Activated CD8-positive, alpha-beta T cell treated with anti-CD3 and anti-CD28 coated beads, Interleukin-2, amount 10 ng/mL, durations not matched to agents 7 days and 5 days (primary cell): ENCODE data around the gene SHISA5. TPM values are rescaled to one million over a fixed set of nuclear protein-coding genes. Genes with fewer than 3 reads are reported as not detected.
"Not testable (repeated sequence)": the region's sequence is repeated elsewhere in the genome, so short reads cannot be mapped to it uniquely, and the experiment has no call there.

Source experiments
- ATAC-seq: fragments of 150-1000 bp; cut with Tn5 transposase; one replicate; pipeline ENCODE4 v1.10.0; 2021; ENCODE audit warnings: moderate library complexity
- CTCF ChIA-PET: fragments of 350-600 bp; sonication (Branson Sonifier 250); formaldehyde crosslinking; loops from one replicate; lab custom pipeline; 2021; ENCODE audit warnings: antibody characterized with exemption; lab: Charles Lee
- POLR2A ChIA-PET: fragments of 350-600 bp; sonication (Branson Sonifier 250); formaldehyde crosslinking; loops from one replicate; lab custom pipeline; 2021; ENCODE audit warnings: antibody characterized with exemption; lab: Charles Lee
- DNase-seq: peaks from one replicate; pipeline ENCODE4 v3.0.0-alpha.2; 2020
- H3K27ac Mint-ChIP-seq: one replicate; pipeline ENCODE4 v1.8.0; 2021; ENCODE audit warnings: mild to moderate bottlenecking, mixed read lengths
- H3K27me3 Mint-ChIP-seq: one replicate; pipeline ENCODE4 v1.8.0; 2021; ENCODE audit warnings: low read depth, mixed read lengths
- H3K36me3 Mint-ChIP-seq: one replicate; pipeline ENCODE4 v1.8.0; 2021; ENCODE audit warnings: low read depth, mixed read lengths
- H3K4me1 Mint-ChIP-seq: one replicate; pipeline ENCODE4 v1.8.0; 2021; ENCODE audit warnings: low read depth, mixed read lengths
- H3K4me3 Mint-ChIP-seq: one replicate; pipeline ENCODE4 v1.8.0; 2021; ENCODE audit warnings: mild to moderate bottlenecking, mixed read lengths
- H3K9me3 Mint-ChIP-seq: one replicate; pipeline ENCODE4 v1.8.0; 2022; ENCODE audit warnings: mixed read lengths; ENCODE audit not compliant: insufficient read depth
- total RNA-seq, 2 experiments: library from RNA; stranded (reverse); gene quantifications; one replicate each; pipeline ENCODE4 v1.2.3, GENCODE V29; 2021

SHISA5 gene
- total RNA-seq, 2 experiments from 2014 or later: 195 to 201 TPM

GRCh38 chr3:48538451-48538850 is 34.5 kb upstream of the SHISA5 start:
- ChIA-PET CTCF (no interaction called here), POLR2A (interaction anchor here (0.6 kb wide), 1 partner anchor 46 kb away, joined by 3 read pairs; no protein-coding TSS in a partner anchor)
- peaks cover 8% of the 10 kb centered on the region for H3K4me1 Mint-ChIP-seq
- H3K4me3 Mint-ChIP-seq: no peak overlapping the region
- no peak overlapping the region for H3K27ac Mint-ChIP-seq
- DNase-seq (no peak), ATAC-seq (no peak)
- no peaks in the 10 kb centered on the region for H3K27me3 Mint-ChIP-seq
- no peaks in the 10 kb centered on the region for H3K9me3 Mint-ChIP-seq
- peaks cover 45% of the 10 kb centered on the region for H3K36me3 Mint-ChIP-seq

GRCh38 chr3:48536785-48537184 is 32.8 kb upstream of the SHISA5 start:
- no peak for ATAC-seq

GRCh38 chr3:48536116-48536515 is 32.1 kb upstream of the SHISA5 start:
- Mint-ChIP-seq H3K4me1 (peaks cover 10% of the 10 kb centered on the region), H3K36me3 (peaks cover 50% of the 10 kb centered on the region), H3K27ac (no peak overlapping the region), H3K9me3 (no peaks in the 10 kb centered on the region), H3K27me3 (no peaks in the 10 kb centered on the region), H3K4me3 (no peak overlapping the region)
- ATAC-seq (no peak), DNase-seq (no peak)
- POLR2A ChIA-PET: interaction anchor here (1.2 kb wide), 1 partner anchor 57 kb away, joined by 3 read pairs; no protein-coding TSS in a partner anchor
- CTCF ChIA-PET: interaction anchor here (1.7 kb wide), 1 partner anchor 13 kb away, joined by 6 read pairs; no protein-coding TSS in a partner anchor

More at GRCh38 chr3:48536785-48537184, 32.8 kb upstream of the SHISA5 start:
- Mint-ChIP-seq H3K27ac (no peak overlapping the region), H3K4me3 (no peak overlapping the region), H3K36me3 (peaks cover 48% of the 10 kb centered on the region), H3K9me3 (no peaks in the 10 kb centered on the region), H3K27me3 (no peaks in the 10 kb centered on the region), H3K4me1 (peaks cover 10% of the 10 kb centered on the region)
- ChIA-PET CTCF (interaction anchor here (0.9 to 1.7 kb wide), 2 partner anchors 12 to 101 kb away, joined by 3 to 6 read pairs; no protein-coding TSS in a partner anchor), POLR2A (interaction anchor here (1.2 kb wide), 1 partner anchor 58 kb away, joined by 3 read pairs; no protein-coding TSS in a partner anchor)
- DNase-seq: no peak

DNA sequence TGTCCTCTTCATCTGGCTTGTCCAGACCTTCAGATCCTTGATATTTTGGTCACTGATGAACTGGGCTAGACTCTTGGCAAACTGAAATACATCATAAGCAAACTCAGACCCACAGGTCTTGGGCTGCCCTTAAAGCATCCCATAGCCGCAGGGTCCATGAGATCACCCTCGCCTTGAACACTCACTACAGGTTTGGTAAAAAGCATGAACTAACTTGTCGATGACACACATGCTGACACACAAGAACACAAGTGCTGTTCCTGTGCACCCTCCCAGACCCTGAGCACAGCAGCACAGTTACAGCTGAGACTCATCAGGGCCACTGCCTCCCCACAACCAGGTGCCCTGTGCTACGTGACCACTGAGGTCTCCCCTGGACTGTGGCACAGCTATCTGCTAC is 31.6 kb upstream of the SHISA5 start:
- no peaks in the 10 kb centered on the region for H3K27me3 Mint-ChIP-seq
- H3K4me1 Mint-ChIP-seq: peaks cover 10% of the 10 kb centered on the region
- ATAC-seq (no peak), DNase-seq (no peak)
- no peak overlapping the region for H3K4me3 Mint-ChIP-seq
- H3K9me3 Mint-ChIP-seq: no peaks in the 10 kb centered on the region
- CTCF ChIA-PET: interaction anchor here (1.0 to 1.7 kb wide), 2 partner anchors 13 to 20 kb away, joined by 3 to 6 read pairs; no protein-coding TSS in a partner anchor
- H3K27ac Mint-ChIP-seq: no peak overlapping the region
- POLR2A ChIA-PET: no interaction called here
- peaks cover 51% of the 10 kb centered on the region for H3K36me3 Mint-ChIP-seq

DNA sequence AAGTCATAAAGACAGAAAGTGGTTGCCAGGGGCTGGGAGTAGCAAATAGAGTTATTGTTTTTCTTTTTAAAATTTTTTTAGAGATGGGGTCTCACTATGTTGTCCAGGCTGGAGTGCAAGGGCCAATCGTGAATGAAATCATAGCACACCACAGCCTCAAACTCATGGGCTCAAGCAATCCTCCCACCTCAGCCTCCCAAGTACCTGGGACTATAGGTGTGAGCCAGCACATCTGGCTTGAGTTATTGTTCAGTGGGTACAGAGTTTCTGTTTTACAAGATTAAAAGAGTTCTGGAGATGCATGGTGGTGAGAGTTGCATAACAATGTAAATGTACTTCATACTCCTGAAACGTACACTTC is 29.0 kb upstream of the SHISA5 start:
- H3K36me3 Mint-ChIP-seq: peaks cover 54% of the 10 kb centered on the region

GRCh38 chr3:48532271-48532976 is 28.4 kb upstream of the SHISA5 start:
- no peaks in the 10 kb centered on the region for H3K27me3 Mint-ChIP-seq
- POLR2A ChIA-PET: no interaction called here

More for the DNA sequence above, 29.0 kb upstream of the SHISA5 start:
- CTCF ChIA-PET: interaction anchor here (1.0 to 5.9 kb wide), 5 partner anchors 16 to 97 kb away, joined by 3 to 33 read pairs (median 4); no protein-coding TSS in a partner anchor
- Mint-ChIP-seq H3K4me3 (no peak overlapping the region), H3K27ac (no peak overlapping the region), H3K27me3 (no peaks in the 10 kb centered on the region), H3K4me1 (peaks cover 10% of the 10 kb centered on the region), H3K9me3 (no peaks in the 10 kb centered on the region)
- POLR2A ChIA-PET: no interaction called here
- DNase-seq (no peak), ATAC-seq (no peak)

GRCh38 chr3:48530701-48531100 is 26.7 kb upstream of the SHISA5 start:
- Mint-ChIP-seq H3K4me1 (peaks cover 10% of the 10 kb centered on the region), H3K36me3 (peaks cover 52% of the 10 kb centered on the region)
- DNase-seq, H3K27ac Mint-ChIP-seq, H3K9me3 Mint-ChIP-seq, H3K27me3 Mint-ChIP-seq, H3K4me3 Mint-ChIP-seq, POLR2A ChIA-PET, ATAC-seq: not testable (repeated sequence)
- CTCF ChIA-PET: interaction anchor here (1.2 to 5.9 kb wide), 2 partner anchors 16 to 95 kb away, joined by 3 to 33 read pairs; no protein-coding TSS in a partner anchor

More at GRCh38 chr3:48532271-48532976, 28.4 kb upstream of the SHISA5 start:
- H3K4me3 Mint-ChIP-seq: no peak overlapping the region
- H3K36me3 Mint-ChIP-seq: peaks cover 55% of the 10 kb centered on the region
- ATAC-seq (no peak), DNase-seq (no peak)
- peaks cover 10% of the 10 kb centered on the region for H3K4me1 Mint-ChIP-seq
- H3K27ac Mint-ChIP-seq: no peak overlapping the region
- H3K9me3 Mint-ChIP-seq: no peaks in the 10 kb centered on the region
- CTCF ChIA-PET: interaction anchor here (1.0 to 5.9 kb wide), 3 partner anchors 17 to 96 kb away, joined by 4 to 33 read pairs (median 6); no protein-coding TSS in a partner anchor

DNA sequence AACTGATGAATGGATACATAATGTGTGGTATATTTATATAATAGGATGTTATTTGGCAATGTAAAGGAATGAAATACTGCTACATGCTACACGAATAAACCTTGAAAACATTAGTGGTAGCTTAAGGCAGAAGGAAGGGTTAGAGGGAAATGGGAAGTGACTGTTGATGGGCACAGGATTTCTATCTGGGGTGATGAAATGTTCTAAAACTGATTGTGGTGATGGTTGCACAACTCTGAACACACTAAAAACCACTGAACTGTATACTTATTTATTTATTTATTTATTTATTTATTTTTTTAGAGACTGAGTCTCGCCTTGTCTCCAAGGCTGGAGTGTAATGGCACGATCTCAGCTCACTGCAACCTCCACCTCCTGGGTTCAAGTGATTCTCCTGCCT is 24.8 kb upstream of the SHISA5 start:
- ChIA-PET POLR2A (no interaction called here), CTCF (interaction anchor here (0.6 to 5.9 kb wide), 6 partner anchors 9 to 93 kb away, joined by 3 to 33 read pairs (median 4); no protein-coding TSS in a partner anchor)
- DNase-seq (no peak), ATAC-seq (no peak)
- Mint-ChIP-seq H3K9me3 (no peaks in the 10 kb centered on the region), H3K27me3 (no peaks in the 10 kb centered on the region), H3K4me3 (no peak overlapping the region), H3K4me1 (peaks cover 6% of the 10 kb centered on the region), H3K27ac (no peak overlapping the region), H3K36me3 (peaks cover 43% of the 10 kb centered on the region)

GRCh38 chr3:48528048-48528447 is 24.1 kb upstream of the SHISA5 start:
- no peak overlapping the region for H3K27ac Mint-ChIP-seq
- H3K9me3 Mint-ChIP-seq: no peaks in the 10 kb centered on the region
- H3K27me3 Mint-ChIP-seq: no peaks in the 10 kb centered on the region
- no peak overlapping the region for H3K4me3 Mint-ChIP-seq
- peaks cover 4% of the 10 kb centered on the region for H3K4me1 Mint-ChIP-seq
- H3K36me3 Mint-ChIP-seq: peaks cover 42% of the 10 kb centered on the region
- no peak for ATAC-seq
- POLR2A ChIA-PET: no interaction called here
- no peak for DNase-seq
- CTCF ChIA-PET: interaction anchor here (0.6 to 5.9 kb wide), 4 partner anchors 21 to 92 kb away, joined by 3 to 33 read pairs (median 4); no protein-coding TSS in a partner anchor

DNA sequence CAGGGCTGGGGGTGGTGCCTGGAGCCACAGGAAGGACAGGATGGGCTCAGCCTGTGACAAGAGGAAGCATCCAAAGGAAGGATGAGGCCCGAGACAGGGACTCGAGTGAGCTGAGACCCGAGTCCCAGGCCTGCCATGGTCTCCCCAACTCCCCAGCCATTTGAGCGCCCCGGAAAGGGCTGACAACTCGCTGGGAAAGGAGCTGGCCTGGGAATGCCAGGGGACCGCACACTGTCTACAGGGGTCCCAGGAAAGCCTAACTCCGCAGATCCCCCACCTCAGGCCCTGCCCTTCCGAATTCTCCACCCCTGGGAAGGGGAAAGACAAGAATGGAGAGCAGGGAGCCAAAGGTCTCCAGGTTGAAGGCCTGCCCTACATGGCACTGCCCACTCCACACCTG is 21.0 kb upstream of the SHISA5 start:
- Mint-ChIP-seq H3K9me3 (no peaks in the 10 kb centered on the region), H3K36me3 (peaks cover 36% of the 10 kb centered on the region), H3K4me3 (no peak overlapping the region), H3K27ac (peak overlapping the region; percentile 2), H3K4me1 (peaks cover 10% of the 10 kb centered on the region), H3K27me3 (no peaks in the 10 kb centered on the region)
- no peak for DNase-seq
- ATAC-seq: no peak
- CTCF ChIA-PET: interaction anchor here (1.8 kb wide), 1 partner anchor 89 kb away, joined by 10 read pairs; no protein-coding TSS in a partner anchor
- POLR2A ChIA-PET: no interaction called here

- ChIA-PET POLR2A (no interaction called here), CTCF (interaction anchor here (1.3 kb wide), 1 partner anchor 85 kb away, joined by 4 read pairs; no protein-coding TSS in a partner anchor)
- Mint-ChIP-seq H3K9me3 (no peaks in the 10 kb centered on the region), H3K36me3 (peaks cover 27% of the 10 kb centered on the region), H3K4me3 (no peak overlapping the region), H3K27me3 (no peaks in the 10 kb centered on the region), H3K27ac (no peak overlapping the region), H3K4me1 (peaks cover 43% of the 10 kb centered on the region)
- no peak for ATAC-seq
- DNase-seq: no peak
These were observed 17.7 kb upstream of the SHISA5 start for GRCh38 chr3:48521635-48522034.

DNA sequence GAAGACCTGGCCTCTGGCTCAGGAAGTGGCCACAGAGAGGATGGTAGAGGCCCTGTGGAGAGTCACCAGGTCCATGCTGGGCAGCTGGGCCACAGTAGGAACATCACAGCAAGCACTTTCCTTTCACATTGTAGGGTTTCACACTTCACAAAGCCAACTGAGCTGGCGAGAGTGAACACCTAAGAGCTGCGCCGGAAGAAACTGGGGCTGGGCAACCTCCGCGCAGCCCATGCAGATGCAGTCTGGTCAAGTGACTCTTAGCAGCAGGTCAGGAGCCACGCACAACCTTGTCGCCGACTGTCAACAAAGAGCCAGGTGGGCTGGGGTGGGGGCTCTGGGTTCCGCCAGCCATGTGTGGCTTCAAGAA is 15.3 kb upstream of the SHISA5 start:
- Mint-ChIP-seq H3K27ac (peak overlapping the region; percentile 82), H3K4me3 (no peak overlapping the region), H3K9me3 (no peaks in the 10 kb centered on the region), H3K36me3 (peaks cover 25% of the 10 kb centered on the region), H3K4me1 (peaks cover 62% of the 10 kb centered on the region), H3K27me3 (no peaks in the 10 kb centered on the region)
- ChIA-PET POLR2A (no interaction called here), CTCF (interaction anchor here (0.6 to 1.6 kb wide), 3 partner anchors 10 to 83 kb away, joined by 3 to 7 read pairs (median 3); partner anchors contain the start of genes CCDC51 and TMA7)
- ATAC-seq (no peak), DNase-seq (no peak)
